ENCODE data around the gene CLSTN2.

CLSTN2 gene

DNA sequence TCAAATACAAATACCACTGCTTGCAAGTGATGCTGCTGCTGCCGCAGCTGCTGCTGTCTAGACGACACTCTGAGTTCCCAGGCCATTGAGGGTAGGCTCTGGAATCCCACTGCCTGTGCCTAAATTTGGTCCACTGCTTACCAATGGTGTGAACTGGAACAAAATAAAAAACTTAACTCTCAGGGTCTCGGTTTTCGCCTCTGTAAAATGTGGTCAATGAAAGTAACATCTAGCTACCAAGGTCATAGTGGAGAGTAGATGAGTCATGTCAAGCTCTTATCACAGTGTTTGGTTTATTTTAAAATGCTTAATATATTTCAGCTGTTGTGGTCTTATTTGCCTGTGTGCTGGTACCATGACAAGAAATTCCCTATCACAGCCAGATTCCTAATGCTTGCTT lies 299.3 kb downstream of the CLSTN2 start:
- Histone ChIP-seq H4K20me1 (ENCODE audit: insufficient read depth, low read length) (no peaks in the 10 kb centered on the region), H3K9me2 (replicated peaks; ENCODE audit: insufficient read depth, low read length) (no peaks in the 10 kb centered on the region), H3K4me2 (ENCODE audit: low read depth, low read length) (no peak overlapping the region), H3K9me3 (replicated peaks; ENCODE audit: insufficient read depth, low read length) (no peaks in the 10 kb centered on the region), H3F3A (ENCODE audit: insufficient read depth, low read length) (no peaks in the 10 kb centered on the region), H3K27ac (ENCODE audit: low read length) (no peak overlapping the region), H3K9ac (ENCODE audit: low read length) (no peak overlapping the region), H3K36me3 (replicated peaks; ENCODE audit: insufficient read depth, low read length) (no peaks in the 10 kb centered on the region), H3K27me3 (replicated peaks; ENCODE audit: insufficient read depth, low read length) (no peaks in the 10 kb centered on the region), H3K4me3 (ENCODE audit: low read length) (no peak overlapping the region), H2AFZ (ENCODE audit: low read length) (no peak overlapping the region), H3K79me2 (ENCODE audit: low read length) (no peaks in the 10 kb centered on the region), H3K4me1 (ENCODE audit: low read length) (no peaks in the 10 kb centered on the region)
- TF ChIP-seq EZH2phosphoT487 (IDR thresholded peaks at IDR 0.05; ENCODE audit: low read length) (no peak), EZH2 (optimal IDR thresholded peaks at IDR 0.05; ENCODE audit: low read depth, low read length) (no peak)
- TF ChIP-seq, protein P1, sequence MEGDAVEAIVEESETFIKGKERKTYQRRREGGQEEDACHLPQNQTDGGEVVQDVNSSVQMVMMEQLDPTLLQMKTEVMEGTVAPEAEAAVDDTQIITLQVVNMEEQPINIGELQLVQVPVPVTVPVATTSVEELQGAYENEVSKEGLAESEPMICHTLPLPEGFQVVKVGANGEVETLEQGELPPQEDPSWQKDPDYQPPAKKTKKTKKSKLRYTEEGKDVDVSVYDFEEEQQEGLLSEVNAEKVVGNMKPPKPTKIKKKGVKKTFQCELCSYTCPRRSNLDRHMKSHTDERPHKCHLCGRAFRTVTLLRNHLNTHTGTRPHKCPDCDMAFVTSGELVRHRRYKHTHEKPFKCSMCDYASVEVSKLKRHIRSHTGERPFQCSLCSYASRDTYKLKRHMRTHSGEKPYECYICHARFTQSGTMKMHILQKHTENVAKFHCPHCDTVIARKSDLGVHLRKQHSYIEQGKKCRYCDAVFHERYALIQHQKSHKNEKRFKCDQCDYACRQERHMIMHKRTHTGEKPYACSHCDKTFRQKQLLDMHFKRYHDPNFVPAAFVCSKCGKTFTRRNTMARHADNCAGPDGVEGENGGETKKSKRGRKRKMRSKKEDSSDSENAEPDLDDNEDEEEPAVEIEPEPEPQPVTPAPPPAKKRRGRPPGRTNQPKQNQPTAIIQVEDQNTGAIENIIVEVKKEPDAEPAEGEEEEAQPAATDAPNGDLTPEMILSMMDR (IDR thresholded peaks at IDR 0.05; ENCODE audit: low read length): no peak
- DNase-seq: no peak

DNA sequence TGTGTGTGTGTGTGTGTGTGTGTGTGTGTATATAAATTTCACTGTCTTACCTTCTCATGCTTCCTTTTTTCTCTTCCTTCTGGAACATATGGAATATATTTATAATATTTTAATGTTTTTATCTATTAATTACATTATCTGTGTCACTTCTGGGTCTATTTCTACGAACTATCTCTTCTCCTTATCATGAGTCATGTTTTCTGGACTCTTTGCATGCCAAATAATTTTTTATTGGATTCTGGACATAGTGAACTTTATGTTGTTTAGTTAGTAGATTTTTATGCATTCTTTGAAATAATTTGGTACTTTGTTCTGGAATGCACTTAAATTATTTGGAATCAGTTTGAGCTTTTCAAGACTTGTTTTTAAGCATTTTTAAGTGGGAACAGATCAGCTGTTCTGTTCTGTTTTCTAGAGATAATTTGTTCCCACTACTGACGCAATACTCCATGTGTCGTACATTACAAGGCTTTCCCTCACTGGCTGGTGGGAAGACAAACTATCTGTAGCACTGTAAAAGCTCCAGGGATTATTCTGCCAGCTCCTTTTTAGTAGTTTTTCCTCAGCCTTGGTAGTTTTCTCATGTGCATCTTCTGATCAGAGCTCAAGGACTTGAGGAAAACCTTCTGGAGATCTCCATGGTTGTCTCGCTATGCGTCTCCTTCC lies 302.0 kb downstream of the CLSTN2 start:
- TF ChIP-seq, protein P1 (IDR thresholded peaks at IDR 0.05; ENCODE audit: low read length): no peak
- H3K36me3 ChIP-seq (replicated peaks; ENCODE audit: insufficient read depth, low read length): no peaks in the 10 kb centered on the region

DNA sequence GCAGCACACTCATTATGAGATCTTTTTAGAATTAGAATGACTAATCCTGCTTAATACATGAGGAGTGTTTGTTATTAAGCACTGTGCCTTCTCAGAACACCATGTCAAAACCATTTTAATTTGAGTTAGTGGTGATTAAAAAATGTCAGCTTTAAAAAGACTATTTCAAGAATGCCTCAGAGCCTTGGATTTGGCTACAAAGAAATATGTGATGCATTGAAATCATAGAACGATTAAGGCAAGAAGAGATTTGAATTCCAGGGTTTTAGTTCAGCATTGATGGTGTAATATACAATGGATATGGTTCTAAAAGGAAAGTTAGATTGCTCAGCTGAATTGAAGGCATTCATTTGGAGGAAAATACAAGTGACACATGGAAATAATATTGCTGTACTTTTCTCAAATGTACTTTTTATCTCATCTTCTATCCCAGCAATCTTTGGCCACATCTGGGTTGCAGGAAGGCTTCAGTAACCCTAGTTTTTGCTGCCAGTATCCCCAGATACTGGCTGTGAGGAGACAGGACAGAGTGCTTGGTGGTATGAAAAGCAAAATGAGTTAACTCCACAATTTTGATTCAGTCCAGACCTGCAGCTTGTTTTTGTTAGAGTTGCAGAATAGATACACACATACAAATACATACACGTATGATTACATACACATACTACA lies 303.8 kb downstream of the CLSTN2 start:
- Histone ChIP-seq H3K9ac (ENCODE audit: low read length) (no peak overlapping the region), H4K20me1 (ENCODE audit: insufficient read depth, low read length) (no peaks in the 10 kb centered on the region), H3K4me3 (ENCODE audit: low read length) (no peak overlapping the region), H3K4me1 (ENCODE audit: low read length) (no peaks in the 10 kb centered on the region), H2AFZ (ENCODE audit: low read length) (no peak overlapping the region), H3K9me3 (replicated peaks; ENCODE audit: insufficient read depth, low read length) (no peaks in the 10 kb centered on the region), H3F3A (ENCODE audit: insufficient read depth, low read length) (no peaks in the 10 kb centered on the region), H3K9me2 (replicated peaks; ENCODE audit: insufficient read depth, low read length) (no peaks in the 10 kb centered on the region), H3K36me3 (replicated peaks; ENCODE audit: insufficient read depth, low read length) (no peaks in the 10 kb centered on the region), H3K4me2 (ENCODE audit: low read depth, low read length) (no peak overlapping the region), H3K79me2 (ENCODE audit: low read length) (no peaks in the 10 kb centered on the region), H3K27ac (ENCODE audit: low read length) (no peak overlapping the region), H3K27me3 (replicated peaks; ENCODE audit: insufficient read depth, low read length) (no peaks in the 10 kb centered on the region)
- TF ChIP-seq EZH2phosphoT487 (IDR thresholded peaks at IDR 0.05; ENCODE audit: low read length): no peak
- TF ChIP-seq, protein P1 (IDR thresholded peaks at IDR 0.05; ENCODE audit: low read length): no peak
- TF ChIP-seq EZH2 (optimal IDR thresholded peaks at IDR 0.05; ENCODE audit: low read depth, low read length): no peak
- no peak for DNase-seq

More for the DNA sequence above, 302.0 kb downstream of the CLSTN2 start:
- Histone ChIP-seq H3K9me2 (replicated peaks; ENCODE audit: insufficient read depth, low read length) (no peaks in the 10 kb centered on the region), H3K27ac (ENCODE audit: low read length) (no peak overlapping the region), H3K4me2 (ENCODE audit: low read depth, low read length) (no peak overlapping the region), H3K9ac (ENCODE audit: low read length) (no peak overlapping the region), H3K27me3 (replicated peaks; ENCODE audit: insufficient read depth, low read length) (no peaks in the 10 kb centered on the region), H2AFZ (ENCODE audit: low read length) (no peak overlapping the region), H3K4me1 (ENCODE audit: low read length) (no peaks in the 10 kb centered on the region), H4K20me1 (ENCODE audit: insufficient read depth, low read length) (no peaks in the 10 kb centered on the region), H3K79me2 (ENCODE audit: low read length) (no peaks in the 10 kb centered on the region), H3K4me3 (ENCODE audit: low read length) (no peak overlapping the region), H3K9me3 (replicated peaks; ENCODE audit: insufficient read depth, low read length) (no peaks in the 10 kb centered on the region), H3F3A (ENCODE audit: insufficient read depth, low read length) (no peaks in the 10 kb centered on the region)
- DNase-seq: no peak

All from MM.1S (cell line).